ENCODE measurements around the gene AGBL1.

AGBL1 gene

GRCh38 chr15:86903642-86904421 is 824.2 kb downstream of the AGBL1 start:
- in situ Hi-C loops (cut with HindIII; ENCODE audit: low sequenced_read_pairs): no loop called here

DNA sequence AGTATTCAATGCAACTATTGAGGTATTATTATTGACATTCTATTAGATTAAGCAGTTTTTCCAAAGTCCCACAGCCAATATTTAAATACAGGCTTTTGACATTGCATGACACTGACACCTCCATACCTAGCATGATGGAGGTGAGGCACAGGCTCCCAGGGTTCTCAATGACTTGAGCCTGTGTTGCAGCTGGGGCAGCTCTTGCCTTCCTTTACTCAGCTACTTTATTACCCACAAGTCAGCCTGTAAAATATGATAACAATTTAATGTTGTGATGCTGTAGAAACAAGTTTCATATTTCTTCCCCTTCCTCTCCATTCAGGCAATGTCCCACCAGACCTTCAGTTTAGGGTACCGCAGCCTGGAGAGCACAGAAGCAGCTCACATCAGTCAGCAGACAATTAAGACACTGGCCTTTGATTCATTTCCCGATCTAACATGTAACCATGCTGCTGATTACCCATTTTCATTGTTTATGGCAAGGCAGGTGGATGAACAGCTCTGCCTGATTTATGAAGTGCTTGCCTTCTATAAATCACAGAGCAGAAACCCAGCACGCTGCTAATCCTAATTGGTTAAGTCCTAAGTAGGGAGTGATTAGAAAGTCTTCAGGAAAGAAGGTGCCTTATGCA is 826.1 kb downstream of the AGBL1 start:
- in situ Hi-C loops (cut with HindIII; ENCODE audit: low sequenced_read_pairs): no loop called here

GRCh38 chr15:86906376-86906775 is 826.7 kb downstream of the AGBL1 start:
- in situ Hi-C loops (cut with HindIII; ENCODE audit: low sequenced_read_pairs): no loop called here

GRCh38 chr15:86911022-86911421 is 831.4 kb downstream of the AGBL1 start:
- in situ Hi-C loops (cut with HindIII; ENCODE audit: low sequenced_read_pairs): no loop called here

DNA sequence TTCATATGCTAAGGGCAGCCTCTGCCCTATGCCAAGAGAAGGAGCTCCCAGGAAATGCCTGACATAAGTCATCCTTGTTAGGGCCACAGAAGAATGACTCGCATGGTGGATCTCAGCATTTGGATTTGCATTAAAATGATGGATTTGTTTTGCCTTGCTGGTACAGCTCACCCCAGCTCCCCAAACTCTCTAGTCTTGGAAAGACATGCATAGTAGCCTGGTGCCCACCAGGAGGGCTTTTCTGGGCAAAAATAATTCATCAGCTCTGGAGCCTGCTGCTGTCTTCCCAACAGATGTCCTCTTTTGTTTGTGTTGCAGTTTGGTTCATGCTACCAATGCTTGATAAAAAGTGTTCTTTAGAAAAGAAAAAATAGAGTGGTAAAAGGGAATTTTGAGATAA is 833.0 kb downstream of the AGBL1 start:
- in situ Hi-C loops (cut with HindIII; ENCODE audit: low sequenced_read_pairs): no loop called here

- in situ Hi-C loops (cut with HindIII; ENCODE audit: low sequenced_read_pairs): no loop called here
Measured at GRCh38 chr15:86915811-86916331, 836.2 kb downstream of the AGBL1 start.

DNA sequence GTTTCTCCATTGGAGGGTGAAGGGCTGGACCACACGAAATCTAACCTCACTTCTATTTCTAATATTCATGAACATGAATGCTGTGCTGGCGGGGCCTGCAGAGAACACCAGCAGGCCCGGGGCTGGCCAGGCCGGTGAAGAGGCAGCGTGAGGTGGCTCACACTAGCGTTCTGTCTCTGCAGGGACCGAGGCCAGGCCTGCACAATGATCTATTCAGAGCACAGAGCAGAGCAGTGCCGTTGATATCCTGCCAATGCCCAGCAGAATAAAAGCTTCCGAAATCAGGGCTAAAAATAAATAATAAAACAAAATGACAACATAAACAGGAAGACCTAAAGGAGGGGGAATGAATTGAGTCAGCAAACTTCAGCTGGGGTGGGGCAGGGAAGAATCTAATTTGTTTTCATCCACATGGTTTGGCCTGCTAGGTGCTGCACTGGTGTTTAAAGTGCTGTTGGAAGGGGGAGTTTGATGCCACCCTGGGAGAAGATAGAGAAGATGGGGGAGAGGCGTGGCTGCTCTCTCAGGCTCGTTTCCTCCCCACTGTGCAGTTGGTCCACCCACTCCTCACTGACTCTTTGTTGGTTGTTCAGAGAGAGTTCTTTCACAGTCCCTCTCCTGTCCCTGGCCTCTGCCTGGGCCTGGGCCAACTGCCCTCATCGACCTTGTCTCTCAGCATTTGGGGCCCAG is 837.1 kb downstream of the AGBL1 start:
- in situ Hi-C loops (cut with HindIII; ENCODE audit: low sequenced_read_pairs): no loop called here

GRCh38 chr15:86917361-86917671 is 837.6 kb downstream of the AGBL1 start:
- in situ Hi-C loops (cut with HindIII; ENCODE audit: low sequenced_read_pairs): no loop called here

GRCh38 chr15:86919581-86919980 is 839.9 kb downstream of the AGBL1 start:
- in situ Hi-C loops (cut with HindIII; ENCODE audit: low sequenced_read_pairs): no loop called here

GRCh38 chr15:86929461-86929860 is 849.8 kb downstream of the AGBL1 start:
- in situ Hi-C loops (cut with HindIII; ENCODE audit: low sequenced_read_pairs): no loop called here

- in situ Hi-C loops (cut with HindIII; ENCODE audit: low sequenced_read_pairs): no loop called here
Measured at GRCh38 chr15:86932456-86932855, 852.8 kb downstream of the AGBL1 start.

GRCh38 chr15:86935841-86936240 is 856.2 kb downstream of the AGBL1 start:
- in situ Hi-C loops (cut with HindIII; ENCODE audit: low sequenced_read_pairs): no loop called here

DNA sequence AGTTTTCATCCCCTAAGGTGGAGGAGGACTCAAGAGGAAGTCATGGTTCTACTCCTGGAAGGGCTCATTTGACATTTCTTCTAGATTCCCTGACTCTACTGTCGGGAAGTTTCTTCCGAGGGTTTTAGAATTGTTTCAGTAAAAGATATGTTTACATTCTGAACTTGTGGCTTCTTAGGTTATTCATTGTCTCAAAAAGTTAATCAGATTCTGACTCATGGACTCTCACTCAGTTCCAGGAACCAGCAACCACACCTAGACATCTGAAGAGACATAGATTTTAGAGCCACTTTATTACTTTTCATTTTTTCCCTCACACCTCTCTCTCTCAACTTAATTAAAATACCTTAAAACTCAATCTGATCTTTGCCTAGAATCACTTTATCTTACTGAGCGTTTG is 862.6 kb downstream of the AGBL1 start:
- in situ Hi-C loops (cut with HindIII; ENCODE audit: low sequenced_read_pairs): no loop called here

- in situ Hi-C loops (cut with HindIII; ENCODE audit: low sequenced_read_pairs): no loop called here
Measured at GRCh38 chr15:86948719-86949118, 869.0 kb downstream of the AGBL1 start.

DNA sequence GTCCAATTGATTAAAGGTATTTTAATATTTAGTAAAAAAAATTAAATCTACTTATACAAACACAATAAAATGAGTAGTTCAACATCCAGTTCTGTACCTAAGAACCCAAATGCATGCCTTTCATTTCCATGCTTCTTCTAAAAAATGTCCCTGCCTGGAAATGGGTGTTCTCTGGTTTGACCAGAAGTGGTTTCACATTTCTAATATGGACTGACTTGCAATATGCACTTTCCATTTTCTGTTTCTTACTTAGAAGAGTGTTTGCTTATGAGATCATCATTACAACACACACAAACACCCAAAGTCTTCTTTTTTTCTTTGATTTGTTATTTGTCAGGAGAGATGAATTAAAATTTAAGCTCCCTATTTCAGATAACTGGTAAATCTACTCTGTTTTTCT is 879.6 kb downstream of the AGBL1 start:
- in situ Hi-C loops (cut with HindIII; ENCODE audit: low sequenced_read_pairs): no loop called here

DNA sequence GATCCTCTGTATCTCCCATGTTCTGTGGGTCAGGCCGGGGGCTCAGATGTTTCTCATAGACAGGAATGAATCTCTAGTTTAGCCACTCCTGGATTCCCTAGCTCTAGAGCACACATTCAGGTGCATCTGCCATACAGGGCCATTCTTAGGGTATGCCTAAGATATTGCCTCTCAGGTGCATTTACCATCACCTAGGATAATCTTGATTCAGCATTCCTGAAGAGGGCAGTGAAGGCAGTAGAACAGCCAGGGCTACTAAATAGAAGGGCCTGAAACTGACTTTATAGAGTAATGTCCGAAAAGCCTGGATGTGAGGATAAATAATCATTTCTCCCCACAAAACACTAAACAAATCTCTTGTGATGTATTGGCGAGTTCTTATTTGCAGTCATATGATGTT is 882.0 kb downstream of the AGBL1 start:
- in situ Hi-C loops (cut with HindIII; ENCODE audit: low sequenced_read_pairs): no loop called here

- in situ Hi-C loops (cut with HindIII; ENCODE audit: low sequenced_read_pairs): no loop called here
Measured at GRCh38 chr15:86964271-86964670, 884.6 kb downstream of the AGBL1 start.

DNA sequence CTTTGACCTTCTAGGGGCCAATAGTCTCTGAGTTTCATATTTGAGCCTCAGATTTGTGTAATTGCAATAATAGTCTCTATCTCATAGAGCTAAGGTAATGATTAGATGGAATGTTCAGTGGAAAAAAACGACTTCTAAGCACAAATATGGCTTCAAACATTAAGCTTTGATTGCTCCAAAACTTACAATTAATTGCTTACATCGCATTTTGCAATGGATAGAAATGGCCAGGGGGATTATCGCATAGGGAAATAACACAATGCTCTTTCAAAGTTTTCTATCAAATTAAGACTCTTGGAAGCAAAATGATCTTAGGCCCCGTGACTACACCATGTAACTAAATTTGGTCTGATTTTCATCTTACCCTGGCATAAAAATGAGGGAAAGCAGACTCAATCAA is 888.6 kb downstream of the AGBL1 start:
- in situ Hi-C loops (cut with HindIII; ENCODE audit: low sequenced_read_pairs): no loop called here

DNA sequence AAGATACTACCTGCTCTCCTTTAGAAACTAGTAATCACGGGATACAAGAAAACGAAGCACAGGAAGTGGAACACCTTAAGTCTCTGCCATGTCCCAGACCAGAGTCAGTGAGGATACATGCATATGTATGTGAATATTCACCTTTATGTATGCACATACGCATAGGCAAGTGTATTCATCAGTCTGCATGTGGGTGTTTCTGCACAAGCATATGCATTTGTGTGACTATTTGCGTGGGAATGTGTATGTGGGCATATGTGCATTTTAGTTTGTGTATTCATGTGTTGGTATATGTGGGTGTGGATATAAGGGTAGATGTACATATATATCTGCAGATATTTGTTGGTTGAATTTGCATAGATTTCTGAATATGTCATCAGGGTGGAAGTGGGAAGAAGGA is 889.7 kb downstream of the AGBL1 start:
- in situ Hi-C loops (cut with HindIII; ENCODE audit: low sequenced_read_pairs): no loop called here

DNA sequence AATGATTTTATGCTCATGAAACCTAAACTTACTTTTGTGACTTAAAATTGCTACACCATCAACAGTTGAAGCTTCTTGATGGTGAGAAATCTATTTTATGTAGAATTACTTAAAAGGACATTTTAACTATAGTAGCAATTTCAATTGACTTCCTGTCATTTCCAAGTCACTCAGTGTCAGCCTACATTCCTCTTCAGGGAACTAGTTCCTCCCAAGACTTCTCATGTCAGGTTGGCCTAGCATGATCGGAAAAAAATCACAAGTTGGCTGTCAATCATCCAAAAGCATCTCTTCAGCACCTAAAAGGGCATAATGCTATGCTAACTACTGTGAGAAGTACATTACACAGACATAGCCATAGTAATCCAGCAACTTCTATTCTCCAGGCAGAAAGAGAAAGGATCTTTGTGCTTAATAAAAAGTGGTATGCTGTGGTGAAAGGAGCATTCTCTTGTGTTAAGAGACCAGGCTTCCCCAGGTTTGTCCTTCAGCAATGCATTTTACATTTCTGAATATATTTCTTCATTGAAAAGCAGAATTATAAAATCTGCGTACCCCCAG is 893.7 kb downstream of the AGBL1 start:
- in situ Hi-C loops (cut with HindIII; ENCODE audit: low sequenced_read_pairs): no loop called here

GRCh38 chr15:86988033-86988432 is 908.4 kb downstream of the AGBL1 start:
- in situ Hi-C loops (cut with HindIII; ENCODE audit: low sequenced_read_pairs): no loop called here

DNA sequence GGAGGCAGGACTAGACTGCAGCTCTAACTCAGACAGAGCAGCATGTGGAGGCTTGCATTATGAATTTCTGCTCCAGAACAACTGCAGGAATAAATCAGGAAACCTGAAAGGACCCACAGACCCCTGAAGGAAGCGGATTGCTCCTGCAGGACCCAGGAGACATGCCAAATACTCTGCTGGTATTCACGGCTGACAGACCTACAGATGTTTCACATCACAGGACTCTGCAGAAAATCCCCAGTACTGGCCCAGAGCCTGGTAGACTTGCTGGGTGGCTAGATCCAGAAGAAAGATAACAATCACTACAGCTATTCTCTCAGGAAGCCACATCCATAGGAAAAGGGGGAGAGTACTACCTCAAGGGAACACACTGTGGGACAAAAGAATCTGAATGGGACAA is 942.1 kb downstream of the AGBL1 start:
- in situ Hi-C loops (cut with HindIII; ENCODE audit: low sequenced_read_pairs): no loop called here

Data from endothelial cell of hepatic sinusoid (primary cell).